ENCODE results near the gene TGFBR3. TPM values are rescaled to one million over a fixed set of nuclear protein-coding genes. Genes with fewer than 3 reads are reported as not detected.

The TGFBR3 gene
- total and polyA plus RNA-seq, 2 of the 4 experiments (the other 2 are of a cell fraction) = 3.0 to 11.3 TPM

GRCh38 chr1:91799863-91800262 lies 86.1 kb downstream of the TGFBR3 start:
- H3K9ac ChIP-seq (ENCODE audit: low read depth, low read length) = no peak overlapping the region
- 94% methylated on average over 2 of the region's 3 CpGs; no CpG with 5 or more reads in 1 of the 2 experiments for WGBS, 2 experiments (ENCODE audit: extremely low coverage in 2 of 2, insufficient read length in 1 of 2)
- ChIA-PET POLR2A (ENCODE audit: unreplicated experiment) (no interaction called here), CTCF (no interaction called here)
- H3K14ac ChIP-seq (replicated peaks; ENCODE audit: low read depth, low read length) = no peak overlapping the region
- in situ Hi-C loops (cut with MboI; ENCODE audit: low sequenced_read_pairs) = no loop called here
- H3K18ac ChIP-seq (ENCODE audit: low read depth, low read length) = no peak overlapping the region
- H3K9me3 ChIP-seq (ENCODE audit: control insufficient read depth, insufficient read depth, low read length) = no peaks in the 10 kb centered on the region
- DNase-seq = no peak
- peaks cover 3% of the 10 kb centered on the region; the same call in 1 of the 2 replicates for H3K36me3 ChIP-seq (ENCODE audit: control insufficient read depth, insufficient read depth, low read length)
- no peak overlapping the region for H2BK120ac ChIP-seq (ENCODE audit: low read depth, low read length)
- H4K5ac ChIP-seq (ENCODE audit: low read depth, low read length) = no peak overlapping the region
- no peak overlapping the region for H3K27ac ChIP-seq (ENCODE audit: insufficient read depth, low read length)
- H2AK5ac ChIP-seq (ENCODE audit: low read depth, low read length) = no peak overlapping the region
- no peak overlapping the region for H3K56ac ChIP-seq (ENCODE audit: extremely low read depth, insufficient read depth, low read length)
- no peak overlapping the region for H4K91ac ChIP-seq (ENCODE audit: insufficient read depth, low read depth, low read length)
- no peaks in the 10 kb centered on the region for H3K27me3 ChIP-seq (ENCODE audit: control insufficient read depth, insufficient read depth, low read length)
- peaks cover 2 to 8% of the 10 kb centered on the region in 2 experiments; a peak in 2 of 4 replicates for H3K79me1 ChIP-seq (ENCODE audit: low read depth in 1 of 2, low read length in 2 of 2)
- H3K4me1 ChIP-seq (ENCODE audit: control insufficient read depth, insufficient read depth, low read length) = peaks cover 6% of the 10 kb centered on the region
- no peak overlapping the region for H3K23ac ChIP-seq (ENCODE audit: low read depth, low read length)
- H2AK9ac ChIP-seq (replicated peaks; ENCODE audit: low read depth, low read length, poor library complexity) = no peak overlapping the region
- TF ChIP-seq RFX5 (IDR thresholded peaks at IDR 0.05; ENCODE audit: low read depth, low read length) (no peak), CTCF (conservative IDR thresholded peaks at IDR 0.05; ENCODE audit: low read depth, low read length) (no peak)
- H3K4me2 ChIP-seq (ENCODE audit: low read depth, low read length) = no peak overlapping the region
- H2BK5ac ChIP-seq (ENCODE audit: low read depth, low read length, poor library complexity, severe bottlenecking) = no peak overlapping the region
- H3K4ac ChIP-seq (ENCODE audit: low read depth, low read length) = no peak overlapping the region
- peaks cover 6% of the 10 kb centered on the region; the same call in 1 of the 2 replicates for H3K9me1 ChIP-seq (ENCODE audit: insufficient read depth, low read length)
- BruUV-seq (replicated peaks) = no TSS peak
- H2AFZ ChIP-seq (replicated peaks; ENCODE audit: low read length, poor library complexity) = no peak overlapping the region
- H3K4me3 ChIP-seq (ENCODE audit: insufficient read depth, low read depth, low read length) = no peak overlapping the region
- no peaks in the 10 kb centered on the region for H4K20me1 ChIP-seq (ENCODE audit: insufficient read depth, low read length)
- intact Hi-C loops (cut with micrococcal nuclease) = no loop called here
- H2BK20ac ChIP-seq (ENCODE audit: low read depth, low read length) = no peak overlapping the region
- H4K8ac ChIP-seq (ENCODE audit: low read depth in 2 of 2, low read length in 2 of 2) = no peak overlapping the region
- ATAC-seq (ENCODE audit: low read depth) = no peak
- no peak overlapping the region for H2BK15ac ChIP-seq (ENCODE audit: low read depth, low read length)
- dilution Hi-C loops (cut with HindIII; ENCODE audit: low sequenced_read_pairs, unreplicated experiment) = no loop called here
